HTERT RPE-1 (cell line): ENCODE data around the gene CT45A7.
"Not testable (repeated sequence)": the region's sequence is repeated elsewhere in the genome, so short reads cannot be mapped to it uniquely, and the experiment has no call there.

Experiments used
- in situ Hi-C: fragments of 300-500 bp; cut with MboI; formaldehyde crosslinking; loops from 4 replicates; pipeline ENCODE4 v1.14.3; 2020; ENCODE audit warnings: low sequenced_read_pairs

Gene CT45A7

GRCh38 chrX:135837180-135837579 is at the start of gene CT45A7:
TSS of gene CT45A7 (minus strand) at chrX:135837280. CDS start at chrX:135833533, 3,747 bp downstream.
- in situ Hi-C loops: not testable (repeated sequence)

GRCh38 chrX:135882741-135883140 is 45.7 kb upstream of the CT45A7 start:
- in situ Hi-C loops: not testable (repeated sequence)

- in situ Hi-C loops: not testable (repeated sequence)
These were observed 34.6 kb upstream of the CT45A7 start, which contains the start of gene CT45A9 for GRCh38 chrX:135871712-135872111. TSS of gene CT45A9 (minus strand) at chrX:135871812. CDS start at chrX:135868061, 3,751 bp downstream.

- in situ Hi-C loops: not testable (repeated sequence)
These were observed 17.4 kb upstream of the CT45A7 start, which contains the start of gene CT45A8 for GRCh38 chrX:135854438-135854837. TSS of gene CT45A8 (minus strand) at chrX:135854538. CDS start at chrX:135850783, 3,755 bp downstream.

GRCh38 chrX:135819912-135820311 is 17.2 kb downstream of the CT45A7 start, which contains the start of gene CT45A2:
TSS of gene CT45A2 (minus strand) at chrX:135820012. CDS start at chrX:135816265, 3,747 bp downstream.
- in situ Hi-C loops: not testable (repeated sequence)

GRCh38 chrX:135802687-135803086 is 34.4 kb downstream of the CT45A7 start, which contains the start of gene CT45A6:
TSS of gene CT45A6 (minus strand) at chrX:135802787. CDS start at chrX:135798993, 3,794 bp downstream.
- in situ Hi-C loops: not testable (repeated sequence)

GRCh38 chrX:135785403-135785802 is 51.7 kb downstream of the CT45A7 start, which contains the start of gene CT45A5:
TSS of gene CT45A5 (minus strand) at chrX:135785503. CDS start at chrX:135781729, 3,774 bp downstream.
- in situ Hi-C loops: not testable (repeated sequence)
